ENCODE measurements around the gene RUFY4. TPM values are rescaled to one million over a fixed set of nuclear protein-coding genes. Genes with fewer than 3 reads are reported as not detected.

RUFY4 gene
- polyA plus RNA-seq, 4 donors = 0.22 to 0.25 (median 0.24) TPM; not detected in 1

- WGBS, 3 donors = 79 to 86% (median 83%) methylated on average over 7 of the region's 7 CpGs
- no peaks in the 10 kb centered on the region for H3K4me1 ChIP-seq (ENCODE audit: control insufficient read depth in 3 of 3, insufficient read depth in 2 of 3, low read depth in 1 of 3, low read length in 2 of 3)
- no peak for FAIRE-seq
- H3K36me3 ChIP-seq (ENCODE audit: control insufficient read depth in 3 of 3, insufficient read depth in 2 of 3, low read depth in 1 of 3, low read length in 3 of 3) = no peaks in the 10 kb centered on the region
- H3K27me3 ChIP-seq (ENCODE audit: control insufficient read depth in 3 of 3, insufficient read depth in 3 of 3, low read length in 3 of 3) = peaks cover 0 to 2% (median 1%) of the 10 kb centered on the region in 3 donors
- no peak overlapping the region for H3K27ac ChIP-seq (ENCODE audit: low read depth in 1 of 3, low read length in 2 of 3)
- no peak for DNase-seq
- no peak overlapping the region for H3K4me3 ChIP-seq (ENCODE audit: low read depth in 1 of 3, low read length in 3 of 3)
- H3K9me3 ChIP-seq (ENCODE audit: control insufficient read depth in 2 of 2, insufficient read depth in 1 of 2, low read depth in 1 of 2, low read length in 1 of 2) = peaks cover 0 to 3% of the 10 kb centered on the region in 2 donors
Observed at GRCh38 chr2:218081695-218082094, 12.6 kb downstream of the RUFY4 start.

GRCh38 chr2:218082586-218083351, 13.7 kb downstream of the RUFY4 start:
- WGBS, 3 donors = 64 to 68% (median 65%) methylated on average over 14 of the region's 14 CpGs
- Histone ChIP-seq H3K36me3 (ENCODE audit: control insufficient read depth in 3 of 3, insufficient read depth in 2 of 3, low read depth in 1 of 3, low read length in 3 of 3) (no peaks in the 10 kb centered on the region), H3K9me3 (ENCODE audit: control insufficient read depth in 2 of 2, insufficient read depth in 1 of 2, low read depth in 1 of 2, low read length in 1 of 2) (peaks cover 0 to 3% of the 10 kb centered on the region in 2 donors), H3K27me3 (ENCODE audit: control insufficient read depth in 3 of 3, insufficient read depth in 3 of 3, low read length in 3 of 3) (peaks cover 0 to 2% (median 1%) of the 10 kb centered on the region in 3 donors), H3K4me3 (ENCODE audit: low read depth in 1 of 3, low read length in 3 of 3) (no peak overlapping the region), H3K4me1 (ENCODE audit: control insufficient read depth in 3 of 3, insufficient read depth in 2 of 3, low read depth in 1 of 3, low read length in 2 of 3) (no peaks in the 10 kb centered on the region), H3K27ac (ENCODE audit: low read depth in 1 of 3, low read length in 2 of 3) (no peak overlapping the region)
- FAIRE-seq = no peak
- DNase-seq = no peak

- Histone ChIP-seq H3K27ac (ENCODE audit: low read depth in 1 of 3, low read length in 2 of 3) (no peak overlapping the region), H3K9me3 (ENCODE audit: control insufficient read depth in 2 of 2, insufficient read depth in 1 of 2, low read depth in 1 of 2, low read length in 1 of 2) (peaks cover 0 to 3% of the 10 kb centered on the region in 2 donors), H3K36me3 (ENCODE audit: control insufficient read depth in 3 of 3, insufficient read depth in 2 of 3, low read depth in 1 of 3, low read length in 3 of 3) (no peaks in the 10 kb centered on the region), H3K4me3 (ENCODE audit: low read depth in 1 of 3, low read length in 3 of 3) (no peak overlapping the region), H3K27me3 (ENCODE audit: control insufficient read depth in 3 of 3, insufficient read depth in 3 of 3, low read length in 3 of 3) (peaks cover 0 to under 1% (median 0%) of the 10 kb centered on the region in 3 donors), H3K4me1 (ENCODE audit: control insufficient read depth in 3 of 3, insufficient read depth in 2 of 3, low read depth in 1 of 3, low read length in 2 of 3) (no peaks in the 10 kb centered on the region)
- no peak for DNase-seq
- no peak for FAIRE-seq
- 61 to 79% (median 75%) methylated on average over 3 of the region's 3 CpGs for WGBS, 3 donors
Observed at GRCh38 chr2:218083352-218083676, 14.3 kb downstream of the RUFY4 start.

GRCh38 chr2:218086478-218086877, 17.4 kb downstream of the RUFY4 start:
- Histone ChIP-seq H3K9me3 (ENCODE audit: control insufficient read depth in 2 of 2, insufficient read depth in 1 of 2, low read depth in 1 of 2, low read length in 1 of 2) (peaks cover 0 to 3% of the 10 kb centered on the region in 2 donors), H3K27me3 (ENCODE audit: control insufficient read depth in 3 of 3, insufficient read depth in 3 of 3, low read length in 3 of 3) (no peaks in the 10 kb centered on the region), H3K27ac (ENCODE audit: low read depth in 1 of 3, low read length in 2 of 3) (no peak overlapping the region), H3K4me1 (ENCODE audit: control insufficient read depth in 3 of 3, insufficient read depth in 2 of 3, low read depth in 1 of 3, low read length in 2 of 3) (no peaks in the 10 kb centered on the region), H3K36me3 (ENCODE audit: control insufficient read depth in 3 of 3, insufficient read depth in 2 of 3, low read depth in 1 of 3, low read length in 3 of 3) (no peaks in the 10 kb centered on the region), H3K4me3 (ENCODE audit: low read depth in 1 of 3, low read length in 3 of 3) (no peak overlapping the region)
- FAIRE-seq = no peak
- no peak for DNase-seq

DNA sequence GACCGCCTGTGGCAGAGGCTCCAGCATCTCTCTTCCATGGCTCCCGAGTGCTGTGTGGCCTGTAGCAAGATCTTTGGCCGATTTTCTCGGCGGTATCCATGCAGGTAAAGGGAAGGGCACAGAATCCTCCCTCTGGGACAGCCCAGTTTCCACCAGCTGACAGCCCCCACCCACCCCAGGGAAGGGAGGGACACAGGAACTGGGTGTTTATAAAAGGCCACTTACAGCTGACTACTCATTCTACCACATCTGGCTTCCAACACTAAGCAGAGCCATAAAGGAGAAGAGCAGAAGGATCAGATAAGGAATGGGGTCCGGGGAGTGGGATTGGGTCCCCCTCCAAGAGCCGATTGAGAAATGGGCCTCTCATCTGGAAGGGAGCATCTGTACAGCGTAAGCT, 20.2 kb downstream of the RUFY4 start:
- Histone ChIP-seq H3K27ac (ENCODE audit: low read depth in 1 of 3, low read length in 2 of 3) (no peak overlapping the region), H3K4me3 (ENCODE audit: low read depth in 1 of 3, low read length in 3 of 3) (no peak overlapping the region), H3K36me3 (ENCODE audit: control insufficient read depth in 3 of 3, insufficient read depth in 2 of 3, low read depth in 1 of 3, low read length in 3 of 3) (no peaks in the 10 kb centered on the region), H3K4me1 (ENCODE audit: control insufficient read depth in 3 of 3, insufficient read depth in 2 of 3, low read depth in 1 of 3, low read length in 2 of 3) (no peaks in the 10 kb centered on the region), H3K27me3 (ENCODE audit: control insufficient read depth in 3 of 3, insufficient read depth in 3 of 3, low read length in 3 of 3) (no peaks in the 10 kb centered on the region), H3K9me3 (ENCODE audit: control insufficient read depth in 2 of 2, insufficient read depth in 1 of 2, low read depth in 1 of 2, low read length in 1 of 2) (peaks cover 0 to 3% of the 10 kb centered on the region in 2 donors)
- WGBS, 3 donors = 71 to 74% (median 72%) methylated on average over 8 of the region's 8 CpGs
- no peak for DNase-seq
- FAIRE-seq = no peak

- FAIRE-seq = no peak
Observed at GRCh38 chr2:218091746-218092145, 22.7 kb downstream of the RUFY4 start.

DNA sequence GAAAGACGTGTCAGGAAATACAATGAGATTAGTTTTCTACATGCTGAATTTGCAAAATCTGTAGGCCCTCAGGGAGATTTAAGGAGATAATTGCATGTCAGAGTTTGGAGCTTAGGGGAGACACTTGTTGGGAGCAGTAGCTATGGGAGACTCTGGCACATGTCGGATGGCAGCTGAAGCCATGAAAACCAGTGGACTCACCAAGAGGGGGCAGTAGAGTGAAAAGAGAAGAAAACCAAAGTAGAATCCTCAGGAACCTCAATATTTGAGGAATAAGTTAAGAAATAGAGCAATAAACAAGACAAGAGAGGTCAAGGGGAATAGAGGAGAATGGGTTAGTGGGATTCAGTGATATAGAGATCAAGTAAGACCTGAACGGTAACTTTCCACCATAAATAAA, 24.8 kb downstream of the RUFY4 start:
- no peak for FAIRE-seq
- WGBS, 3 donors = 85 to 89% (median 86%) methylated on average over 3 of the region's 3 CpGs
- DNase-seq = no peak

More at GRCh38 chr2:218091746-218092145, 22.7 kb downstream of the RUFY4 start:
- Histone ChIP-seq H3K4me1 (ENCODE audit: control insufficient read depth in 3 of 3, insufficient read depth in 2 of 3, low read depth in 1 of 3, low read length in 2 of 3) (no peaks in the 10 kb centered on the region), H3K4me3 (ENCODE audit: low read depth in 1 of 3, low read length in 3 of 3) (no peak overlapping the region), H3K27ac (ENCODE audit: low read depth in 1 of 3, low read length in 2 of 3) (no peak overlapping the region), H3K9me3 (ENCODE audit: control insufficient read depth in 2 of 2, insufficient read depth in 1 of 2, low read depth in 1 of 2, low read length in 1 of 2) (no peaks in the 10 kb centered on the region), H3K27me3 (ENCODE audit: control insufficient read depth in 3 of 3, insufficient read depth in 3 of 3, low read length in 3 of 3) (no peaks in the 10 kb centered on the region), H3K36me3 (ENCODE audit: control insufficient read depth in 3 of 3, insufficient read depth in 2 of 3, low read depth in 1 of 3, low read length in 3 of 3) (no peaks in the 10 kb centered on the region)
- DNase-seq = no peak
- WGBS, 3 donors = 88 to 89% (median 89%) methylated on average over 3 of the region's 3 CpGs

GRCh38 chr2:218095853-218096252, 26.8 kb downstream of the RUFY4 start:
- 62 to 72% (median 67%) methylated on average over 8 of the region's 8 CpGs for WGBS, 3 donors
- H3K27me3 ChIP-seq (ENCODE audit: control insufficient read depth in 3 of 3, insufficient read depth in 3 of 3, low read length in 3 of 3) = no peaks in the 10 kb centered on the region
- DNase-seq = no peak
- H3K36me3 ChIP-seq (ENCODE audit: control insufficient read depth in 3 of 3, insufficient read depth in 2 of 3, low read depth in 1 of 3, low read length in 3 of 3) = no peaks in the 10 kb centered on the region
- no peak for FAIRE-seq
- no peak overlapping the region for H3K27ac ChIP-seq (ENCODE audit: low read depth in 1 of 3, low read length in 2 of 3)
- no peak overlapping the region for H3K4me3 ChIP-seq (ENCODE audit: low read depth in 1 of 3, low read length in 3 of 3)
- no peaks in the 10 kb centered on the region for H3K4me1 ChIP-seq (ENCODE audit: control insufficient read depth in 3 of 3, insufficient read depth in 2 of 3, low read depth in 1 of 3, low read length in 2 of 3)
- H3K9me3 ChIP-seq (ENCODE audit: control insufficient read depth in 2 of 2, insufficient read depth in 1 of 2, low read depth in 1 of 2, low read length in 1 of 2) = no peaks in the 10 kb centered on the region

More for the DNA sequence above, 24.8 kb downstream of the RUFY4 start:
- H3K4me1 ChIP-seq (ENCODE audit: control insufficient read depth in 3 of 3, insufficient read depth in 2 of 3, low read depth in 1 of 3, low read length in 2 of 3) = no peaks in the 10 kb centered on the region
- H3K27ac ChIP-seq (ENCODE audit: low read depth in 1 of 3, low read length in 2 of 3) = no peak overlapping the region
- H3K9me3 ChIP-seq (ENCODE audit: control insufficient read depth in 2 of 2, insufficient read depth in 1 of 2, low read depth in 1 of 2, low read length in 1 of 2) = no peaks in the 10 kb centered on the region
- no peaks in the 10 kb centered on the region for H3K27me3 ChIP-seq (ENCODE audit: control insufficient read depth in 3 of 3, insufficient read depth in 3 of 3, low read length in 3 of 3)
- H3K4me3 ChIP-seq (ENCODE audit: low read depth in 1 of 3, low read length in 3 of 3) = no peak overlapping the region
- no peaks in the 10 kb centered on the region for H3K36me3 ChIP-seq (ENCODE audit: control insufficient read depth in 3 of 3, insufficient read depth in 2 of 3, low read depth in 1 of 3, low read length in 3 of 3)

DNA sequence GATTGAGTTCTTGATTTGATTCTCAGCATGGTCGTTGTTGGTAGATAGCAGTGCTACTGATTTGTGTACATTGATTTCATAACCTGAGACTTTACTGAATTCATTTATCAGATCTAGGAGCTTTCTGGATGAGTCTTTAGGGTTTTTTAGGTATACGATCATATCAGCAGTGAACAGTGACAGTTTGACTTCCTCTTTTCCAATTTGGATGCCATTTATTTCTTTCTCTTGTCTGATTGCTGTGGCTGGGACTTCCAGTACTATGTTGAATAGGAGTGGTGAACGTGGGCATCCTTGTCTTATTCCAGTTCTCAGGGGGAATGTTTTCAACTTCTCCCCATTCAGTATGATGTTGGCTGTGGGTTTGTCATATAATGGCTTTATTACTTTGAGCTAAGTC, 28.9 kb downstream of the RUFY4 start:
- Histone ChIP-seq H3K36me3 (ENCODE audit: control insufficient read depth in 3 of 3, insufficient read depth in 2 of 3, low read depth in 1 of 3, low read length in 3 of 3) (no peaks in the 10 kb centered on the region), H3K4me3 (ENCODE audit: low read depth in 1 of 3, low read length in 3 of 3) (no peak overlapping the region), H3K27me3 (ENCODE audit: control insufficient read depth in 3 of 3, insufficient read depth in 3 of 3, low read length in 3 of 3) (no peaks in the 10 kb centered on the region), H3K4me1 (ENCODE audit: control insufficient read depth in 3 of 3, insufficient read depth in 2 of 3, low read depth in 1 of 3, low read length in 2 of 3) (no peaks in the 10 kb centered on the region), H3K9me3 (ENCODE audit: control insufficient read depth in 2 of 2, insufficient read depth in 1 of 2, low read depth in 1 of 2, low read length in 1 of 2) (no peaks in the 10 kb centered on the region), H3K27ac (ENCODE audit: low read depth in 1 of 3, low read length in 2 of 3) (no peak overlapping the region)
- WGBS, 3 donors = 56 to 63% (median 62%) methylated on average over 3 of the region's 3 CpGs
- no peak for FAIRE-seq
- DNase-seq = no peak
